DMS 273 treated with DMSO at 0.1 percent for 48 hours (cell line): Measurements from ENCODE around the gene GPR12.

Experiments
- DNase-seq: peaks from one replicate; lab custom pipeline; 2025; lab: John Stamatoyannopoulos, UW

The GPR12 gene

GRCh38 chr13:26759907-26760831 lies at the start of gene GPR12:
GPR12 (minus strand) TSS chr13:26760786; CDS start chr13:26759827, 959 bp downstream.
- no peak for DNase-seq

- no peak for DNase-seq
Measured at GRCh38 chr13:26810095-26810494, 49.5 kb upstream of the GPR12 start.

GRCh38 chr13:26806891-26807290 lies 46.3 kb upstream of the GPR12 start:
- DNase-seq: no peak

- no peak for DNase-seq
Measured at GRCh38 chr13:26787961-26788360, 27.4 kb upstream of the GPR12 start.

- DNase-seq: no peak
Measured at GRCh38 chr13:26786651-26787295, 26.2 kb upstream of the GPR12 start.

- no peak for DNase-seq
Measured at GRCh38 chr13:26785838-26786630, 25.4 kb upstream of the GPR12 start.

- no peak for DNase-seq
Measured at GRCh38 chr13:26784704-26785639, 24.4 kb upstream of the GPR12 start.

GRCh38 chr13:26780411-26780810 lies 19.8 kb upstream of the GPR12 start:
- no peak for DNase-seq

GRCh38 chr13:26779321-26779720 lies 18.7 kb upstream of the GPR12 start:
- DNase-seq: no peak

- DNase-seq: no peak
Measured at GRCh38 chr13:26772531-26772930, 11.9 kb upstream of the GPR12 start.

- DNase-seq: no peak
Measured at GRCh38 chr13:26771796-26772195, 11.2 kb upstream of the GPR12 start.

- DNase-seq: no peak
Measured at GRCh38 chr13:26762745-26763345, 2.3 kb upstream of the GPR12 start.

GRCh38 chr13:26760832-26761582 lies 421 bp upstream of the GPR12 start:
- DNase-seq: no peak

GRCh38 chr13:26759249-26759906 lies 1.2 kb downstream of the GPR12 start:
- no peak for DNase-seq

GRCh38 chr13:26758496-26759157 lies 2.0 kb downstream of the GPR12 start:
- no peak for DNase-seq

- no peak for DNase-seq
Measured at GRCh38 chr13:26756961-26757360, 3.6 kb downstream of the GPR12 start.

GRCh38 chr13:26752671-26753070 lies 7.9 kb downstream of the GPR12 start:
- no peak for DNase-seq

GRCh38 chr13:26749905-26750304 lies 10.7 kb downstream of the GPR12 start:
- no peak for DNase-seq

- DNase-seq: no peak
Measured at GRCh38 chr13:26749285-26749684, 11.3 kb downstream of the GPR12 start.
